ENCODE data around the gene HMBS.

DNA sequence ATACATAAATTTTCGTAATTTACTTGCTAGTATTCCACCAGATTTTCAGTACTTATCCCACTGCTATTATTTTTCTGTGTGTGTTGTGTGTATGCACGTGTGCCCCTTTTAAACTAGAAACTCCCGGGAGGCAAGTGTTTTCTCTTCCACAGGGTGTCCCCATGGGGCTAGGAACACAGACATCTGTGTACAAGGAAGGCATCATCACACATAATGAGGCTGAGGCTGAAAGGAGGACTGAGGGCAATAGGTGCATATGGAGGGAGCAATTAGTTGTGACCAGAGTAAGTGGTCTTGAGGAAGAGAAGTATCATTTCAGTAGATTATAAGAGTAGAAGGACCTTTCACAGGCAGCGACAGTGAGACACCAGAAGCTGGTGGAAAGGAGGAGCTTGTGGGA, 19.1 kb downstream of the HMBS start:
- TF ChIP-seq, protein P1, sequence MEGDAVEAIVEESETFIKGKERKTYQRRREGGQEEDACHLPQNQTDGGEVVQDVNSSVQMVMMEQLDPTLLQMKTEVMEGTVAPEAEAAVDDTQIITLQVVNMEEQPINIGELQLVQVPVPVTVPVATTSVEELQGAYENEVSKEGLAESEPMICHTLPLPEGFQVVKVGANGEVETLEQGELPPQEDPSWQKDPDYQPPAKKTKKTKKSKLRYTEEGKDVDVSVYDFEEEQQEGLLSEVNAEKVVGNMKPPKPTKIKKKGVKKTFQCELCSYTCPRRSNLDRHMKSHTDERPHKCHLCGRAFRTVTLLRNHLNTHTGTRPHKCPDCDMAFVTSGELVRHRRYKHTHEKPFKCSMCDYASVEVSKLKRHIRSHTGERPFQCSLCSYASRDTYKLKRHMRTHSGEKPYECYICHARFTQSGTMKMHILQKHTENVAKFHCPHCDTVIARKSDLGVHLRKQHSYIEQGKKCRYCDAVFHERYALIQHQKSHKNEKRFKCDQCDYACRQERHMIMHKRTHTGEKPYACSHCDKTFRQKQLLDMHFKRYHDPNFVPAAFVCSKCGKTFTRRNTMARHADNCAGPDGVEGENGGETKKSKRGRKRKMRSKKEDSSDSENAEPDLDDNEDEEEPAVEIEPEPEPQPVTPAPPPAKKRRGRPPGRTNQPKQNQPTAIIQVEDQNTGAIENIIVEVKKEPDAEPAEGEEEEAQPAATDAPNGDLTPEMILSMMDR (IDR thresholded peaks at IDR 0.05): no peak
- TF ChIP-seq POLR2AphosphoS5 (IDR thresholded peaks at IDR 0.05) (no peak), POLR2A (IDR thresholded peaks at IDR 0.05) (no peak)

Measured in prostate gland (tissue), 2 donors.